Measurements from ENCODE around the gene ERCC1. TPM values are rescaled to one million over a fixed set of nuclear protein-coding genes. Genes with fewer than 3 reads are reported as not detected.

The ERCC1 gene
- total and polyA plus RNA-seq, 3 experiments from 2014 or later: 47.5 to 82.6 (median 75.7) TPM

DNA sequence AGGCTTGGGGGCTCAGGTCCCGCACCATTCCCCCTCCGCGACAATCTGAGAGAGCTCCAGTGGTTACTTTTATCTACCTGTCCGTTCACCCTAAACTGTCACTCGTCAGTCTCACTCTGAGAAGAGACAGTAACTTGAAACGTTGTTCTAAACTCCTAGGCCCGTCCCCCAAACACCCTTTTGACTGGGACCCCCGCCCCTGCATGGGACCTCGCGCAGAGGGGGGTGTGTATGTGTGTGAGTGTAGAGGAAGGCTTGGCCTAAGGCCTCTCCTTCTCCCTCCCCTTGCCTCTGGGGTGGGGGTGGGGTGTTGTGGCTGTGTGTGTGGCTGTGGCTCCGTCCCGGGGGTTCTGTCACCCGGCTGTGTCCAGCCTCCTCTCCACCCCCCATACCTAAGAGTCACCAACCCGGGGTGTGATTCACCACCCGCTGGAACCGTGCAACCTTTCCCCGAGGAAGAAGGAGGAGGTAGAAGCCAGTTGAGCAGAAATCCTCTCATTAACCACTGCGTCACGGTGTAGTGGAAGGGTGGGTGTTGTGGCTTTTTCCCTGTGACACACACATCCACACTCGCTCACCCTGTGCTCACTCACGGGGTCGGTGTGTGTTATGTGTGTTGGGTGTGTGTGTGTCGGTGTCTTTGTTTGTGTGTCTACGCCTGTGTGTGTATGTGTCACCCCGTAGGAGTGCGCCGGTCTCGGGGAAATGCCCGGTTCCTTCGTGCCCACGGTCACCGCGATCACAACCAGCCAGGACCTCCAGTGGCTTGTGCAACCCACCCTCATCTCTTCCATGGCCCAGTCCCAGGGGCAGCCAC is 46.4 kb upstream of the ERCC1 start:
- Histone ChIP-seq H3K4me3 (ENCODE audit: low read length) (peak overlapping the region; percentile 96), H3K27ac (ENCODE audit: low read depth, low read length) (peak overlapping the region; percentile 100), H3K9me3 (ENCODE audit: low read length) (no peaks in the 10 kb centered on the region), H3K27me3 (ENCODE audit: insufficient read depth, low read length, poor library complexity, severe bottlenecking) (no peaks in the 10 kb centered on the region), H3K4me1 (ENCODE audit: insufficient read depth, low read length) (peaks cover 22% of the 10 kb centered on the region), H3K36me3 (ENCODE audit: insufficient read depth, low read length) (no peaks in the 10 kb centered on the region)
- peaks cover 31 to 61% (median 37%) of the 10 kb centered on the region in 3 donors for H3K4me1 Mint-ChIP-seq
- ChIA-PET CTCF (interaction anchor here (0.8 to 16.7 kb wide), 7 partner anchors 8 to 171 kb away, joined by 3 to 455 read pairs (median 15); no protein-coding TSS in a partner anchor), POLR2A (interaction anchor here (0.6 to 3.6 kb wide), 8 partner anchors 8 to 580 kb away, joined by 3 to 45 read pairs (median 8); partner anchors contain the start of gene TOMM40)
- peak in 3 of 5 donors; percentile 67 to 81 (median 69) for DNase-seq
- peak overlapping the region; percentile 98 to 99 (median 99) for H3K27ac Mint-ChIP-seq
- peaks cover 4 to 63% of the 10 kb centered on the region in 2 donors for H3K27me3 Mint-ChIP-seq
- H3K9me3 Mint-ChIP-seq: peaks cover 0 to 9% (median 3%) of the 10 kb centered on the region in 5 donors
- peaks cover 5 to 49% (median 5%) of the 10 kb centered on the region in 3 donors for H3K36me3 Mint-ChIP-seq
- peak overlapping the region; percentile 93 to 99 (median 95) for H3K4me3 Mint-ChIP-seq

DNA sequence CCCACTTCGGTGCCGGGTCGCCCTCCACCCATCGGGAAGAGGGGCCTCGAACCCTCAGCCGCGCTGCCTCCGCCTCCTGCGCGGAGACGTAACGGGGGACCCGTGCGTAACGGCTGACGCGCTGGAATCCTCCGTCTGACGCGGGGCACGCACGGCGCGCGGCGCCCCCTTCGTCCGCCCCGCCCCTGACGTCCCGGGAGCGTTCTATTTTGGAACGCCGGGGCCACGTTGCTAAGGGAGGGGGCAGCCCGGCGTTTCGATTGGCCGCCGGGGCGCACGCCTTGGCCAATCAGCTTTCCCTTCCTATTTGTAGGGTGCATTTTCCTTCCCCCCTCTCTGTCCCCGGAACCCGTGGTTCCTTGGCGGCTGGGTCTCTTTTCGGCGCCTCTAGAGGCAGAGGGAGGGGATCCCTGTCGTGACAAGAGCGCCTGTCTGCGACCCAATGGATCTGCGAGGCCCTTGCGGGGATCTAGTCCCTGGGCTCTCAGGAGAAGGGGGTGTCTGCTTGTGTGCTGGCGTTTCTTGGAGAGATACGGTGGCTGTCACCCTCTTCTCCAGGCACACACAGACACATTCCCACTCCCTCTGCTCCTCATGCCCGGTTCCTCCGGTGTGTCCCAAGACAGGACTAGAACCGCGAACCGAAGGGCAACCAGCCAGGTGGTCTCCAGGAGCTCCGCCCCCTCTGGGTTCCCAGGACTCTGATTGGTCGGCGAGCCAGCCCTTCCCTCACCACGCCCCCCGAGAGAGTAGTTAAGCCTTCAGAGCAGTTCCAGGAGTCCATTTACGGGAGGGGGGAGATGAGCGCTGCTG is 45.6 kb upstream of the ERCC1 start:
- peak overlapping the region; percentile 100 for H3K27ac ChIP-seq (ENCODE audit: low read depth, low read length)
- H3K4me1 ChIP-seq (ENCODE audit: insufficient read depth, low read length): peaks cover 18% of the 10 kb centered on the region
- peak; percentile 78 to 98 (median 93) for DNase-seq
- no peaks in the 10 kb centered on the region for H3K36me3 ChIP-seq (ENCODE audit: insufficient read depth, low read length)
- Mint-ChIP-seq H3K4me3 (peak overlapping the region; percentile 93 to 99 (median 95)), H3K9me3 (peaks cover 0 to 6% (median 3%) of the 10 kb centered on the region in 5 donors), H3K27me3 (peaks cover 10 to 61% of the 10 kb centered on the region in 2 donors), H3K36me3 (peaks cover 3 to 48% (median 5%) of the 10 kb centered on the region in 3 donors), H3K27ac (peak overlapping the region; percentile 98 to 99 (median 99)), H3K4me1 (peaks cover 26 to 53% (median 29%) of the 10 kb centered on the region in 3 donors)
- H3K9me3 ChIP-seq (ENCODE audit: low read length): no peaks in the 10 kb centered on the region
- ChIA-PET POLR2A (interaction anchor here (0.6 to 3.6 kb wide), 12 partner anchors 8 to 579 kb away, joined by 3 to 45 read pairs (median 6); partner anchors contain the start of gene TOMM40), CTCF (interaction anchor here (0.8 to 16.7 kb wide), 9 partner anchors 9 to 172 kb away, joined by 3 to 455 read pairs (median 6); no protein-coding TSS in a partner anchor)
- H3K4me3 ChIP-seq (ENCODE audit: low read length): peak overlapping the region; percentile 96
- H3K27me3 ChIP-seq (ENCODE audit: insufficient read depth, low read length, poor library complexity, severe bottlenecking): no peaks in the 10 kb centered on the region

DNA sequence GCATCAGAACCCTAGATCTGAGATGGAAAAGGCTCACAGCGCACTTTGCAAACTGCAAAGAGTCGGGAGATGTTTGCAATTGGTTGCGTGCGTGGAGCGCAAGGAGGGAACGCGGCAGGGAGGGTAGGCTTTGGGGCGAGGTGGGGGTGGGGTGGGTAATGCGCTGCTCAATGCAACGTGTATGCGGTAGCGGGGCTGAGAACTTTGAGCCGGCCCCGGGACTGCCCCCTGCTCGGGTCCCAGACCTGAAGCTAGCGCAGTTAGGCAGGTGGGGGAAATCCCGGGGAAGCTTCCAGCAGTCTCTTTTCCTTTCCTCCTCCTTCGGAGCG is 45.0 kb upstream of the ERCC1 start:
- peak overlapping the region; percentile 100 for H3K27ac ChIP-seq (ENCODE audit: low read depth, low read length)
- peaks cover 0 to 6% (median 3%) of the 10 kb centered on the region in 5 donors for H3K9me3 Mint-ChIP-seq
- peak overlapping the region; percentile 98 to 99 (median 99) for H3K27ac Mint-ChIP-seq
- H3K4me1 ChIP-seq (ENCODE audit: insufficient read depth, low read length): peaks cover 18% of the 10 kb centered on the region
- POLR2A ChIA-PET: interaction anchor here (0.6 to 3.6 kb wide), 10 partner anchors 10 to 578 kb away, joined by 3 to 45 read pairs (median 6); partner anchors contain the start of gene TOMM40
- CTCF ChIA-PET: interaction anchor here (0.9 to 16.7 kb wide), 7 partner anchors 9 to 41 kb away, joined by 3 to 455 read pairs (median 15); no protein-coding TSS in a partner anchor
- no peaks in the 10 kb centered on the region for H3K27me3 ChIP-seq (ENCODE audit: insufficient read depth, low read length, poor library complexity, severe bottlenecking)
- peak overlapping the region; percentile 93 to 99 (median 95) for H3K4me3 Mint-ChIP-seq
- peaks cover 3 to 46% (median 5%) of the 10 kb centered on the region in 3 donors for H3K36me3 Mint-ChIP-seq
- DNase-seq: peak in 3 of 5 donors; percentile 60 to 90 (median 67)
- H3K36me3 ChIP-seq (ENCODE audit: insufficient read depth, low read length): no peaks in the 10 kb centered on the region
- H3K4me1 Mint-ChIP-seq: peaks cover 23 to 53% (median 29%) of the 10 kb centered on the region in 3 donors
- H3K4me3 ChIP-seq (ENCODE audit: low read length): peak overlapping the region; percentile 96
- peaks cover 10 to 56% of the 10 kb centered on the region in 2 donors for H3K27me3 Mint-ChIP-seq
- H3K9me3 ChIP-seq (ENCODE audit: low read length): no peaks in the 10 kb centered on the region

DNA sequence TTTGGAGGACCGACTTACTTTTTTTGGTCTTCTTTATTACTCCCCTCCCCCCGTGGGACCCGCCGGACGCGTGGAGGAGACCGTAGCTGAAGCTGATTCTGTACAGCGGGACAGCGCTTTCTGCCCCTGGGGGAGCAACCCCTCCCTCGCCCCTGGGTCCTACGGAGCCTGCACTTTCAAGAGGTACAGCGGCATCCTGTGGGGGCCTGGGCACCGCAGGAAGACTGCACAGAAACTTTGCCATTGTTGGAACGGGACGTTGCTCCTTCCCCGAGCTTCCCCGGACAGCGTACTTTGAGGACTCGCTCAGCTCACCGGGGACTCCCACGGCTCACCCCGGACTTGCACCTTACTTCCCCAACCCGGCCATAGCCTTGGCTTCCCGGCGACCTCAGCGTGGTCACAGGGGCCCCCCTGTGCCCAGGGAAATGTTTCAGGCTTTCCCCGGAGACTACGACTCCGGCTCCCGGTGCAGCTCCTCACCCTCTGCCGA is 44.5 kb upstream of the ERCC1 start:
- peak overlapping the region; percentile 98 to 99 (median 99) for H3K27ac Mint-ChIP-seq
- CTCF ChIA-PET: interaction anchor here (0.7 to 16.7 kb wide), 10 partner anchors 9 to 173 kb away, joined by 3 to 455 read pairs (median 7); no protein-coding TSS in a partner anchor

DNA sequence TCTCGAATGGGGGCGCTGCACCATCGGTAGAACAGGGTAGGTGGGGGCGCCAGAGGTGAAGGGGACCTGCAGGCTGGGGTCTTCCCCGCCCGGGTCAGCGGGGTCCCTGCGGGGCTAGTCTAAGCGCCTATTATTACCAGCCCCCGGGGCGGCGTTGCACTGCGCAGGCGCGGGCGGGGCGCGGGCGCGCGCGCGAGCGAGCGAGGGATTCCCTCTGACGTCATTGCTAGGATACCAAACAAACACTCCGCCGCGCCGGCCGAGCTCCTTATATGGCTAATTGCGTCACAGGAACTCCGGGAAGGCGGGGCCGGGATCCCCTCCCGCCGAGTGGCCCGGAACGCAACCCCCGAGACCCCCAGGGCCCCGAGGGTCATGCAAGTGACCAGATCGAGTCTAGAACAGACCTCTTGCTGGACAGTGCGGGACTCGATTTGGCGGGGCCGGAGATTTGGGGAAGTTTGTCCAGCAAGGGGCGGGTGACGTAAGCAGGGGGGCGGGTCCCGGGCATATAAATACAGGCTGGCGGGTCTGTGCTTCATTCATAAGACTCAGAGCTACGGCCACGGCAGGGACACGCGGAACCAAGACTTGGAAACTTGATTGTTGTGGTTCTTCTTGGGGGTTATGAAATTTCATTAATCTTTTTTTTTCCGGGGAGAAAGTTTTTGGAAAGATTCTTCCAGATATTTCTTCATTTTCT is 43.9 kb upstream of the ERCC1 start, which contains the start of gene FOSB:
Gene FOSB (plus strand): TSS at position 541 of the 703 bp plus-strand sequence. CDS start 591 bp downstream, outside the sequence.
- peak; percentile 93 to 99 (median 97) for DNase-seq
- ChIA-PET CTCF (interaction anchor here (0.7 to 16.7 kb wide), 11 partner anchors 9 to 174 kb away, joined by 3 to 455 read pairs (median 8); no protein-coding TSS in a partner anchor), POLR2A (interaction anchor here (0.7 to 3.6 kb wide), 7 partner anchors 11 to 43 kb away, joined by 3 to 45 read pairs (median 14); no protein-coding TSS in a partner anchor)
- H3K27me3 Mint-ChIP-seq: peaks cover 7 to 44% of the 10 kb centered on the region in 2 donors
- no peaks in the 10 kb centered on the region for H3K36me3 ChIP-seq (ENCODE audit: insufficient read depth, low read length)
- H3K9me3 ChIP-seq (ENCODE audit: low read length): no peaks in the 10 kb centered on the region
- H3K4me1 ChIP-seq (ENCODE audit: insufficient read depth, low read length): peaks cover 18% of the 10 kb centered on the region
- H3K4me3 ChIP-seq (ENCODE audit: low read length): peak within 1 kb of the TSS; percentile 96
- peaks cover 20 to 50% (median 25%) of the 10 kb centered on the region in 3 donors for H3K4me1 Mint-ChIP-seq
- H3K4me3 Mint-ChIP-seq: peak within 1 kb of the TSS; percentile 93 to 99 (median 95)
- H3K27me3 ChIP-seq (ENCODE audit: insufficient read depth, low read length, poor library complexity, severe bottlenecking): no peaks in the 10 kb centered on the region
- H3K27ac ChIP-seq (ENCODE audit: low read depth, low read length): peak within 1 kb of the TSS; percentile 100
- peaks cover under 1 to 38% (median 5%) of the 10 kb centered on the region in 3 donors for H3K36me3 Mint-ChIP-seq
- H3K27ac Mint-ChIP-seq: peak within 1 kb of the TSS; percentile 98 to 99 (median 99)
- H3K9me3 Mint-ChIP-seq: peaks cover 0 to 6% (median under 1%) of the 10 kb centered on the region in 5 donors

More for the DNA sequence above, 44.5 kb upstream of the ERCC1 start:
- H3K4me1 ChIP-seq (ENCODE audit: insufficient read depth, low read length): peaks cover 18% of the 10 kb centered on the region
- peak overlapping the region; percentile 93 to 99 (median 95) for H3K4me3 Mint-ChIP-seq
- peaks cover 0 to 6% (median 3%) of the 10 kb centered on the region in 5 donors for H3K9me3 Mint-ChIP-seq
- H3K27me3 Mint-ChIP-seq: peaks cover 10 to 50% of the 10 kb centered on the region in 2 donors
- peak overlapping the region; percentile 100 for H3K27ac ChIP-seq (ENCODE audit: low read depth, low read length)
- POLR2A ChIA-PET: interaction anchor here (0.7 to 3.6 kb wide), 8 partner anchors 10 to 44 kb away, joined by 3 to 45 read pairs (median 8); no protein-coding TSS in a partner anchor
- no peaks in the 10 kb centered on the region for H3K27me3 ChIP-seq (ENCODE audit: insufficient read depth, low read length, poor library complexity, severe bottlenecking)
- H3K4me1 Mint-ChIP-seq: peaks cover 23 to 53% (median 29%) of the 10 kb centered on the region in 3 donors
- peak in 1 of 5 donors; percentile 30 for DNase-seq
- H3K4me3 ChIP-seq (ENCODE audit: low read length): peak overlapping the region; percentile 96
- no peaks in the 10 kb centered on the region for H3K36me3 ChIP-seq (ENCODE audit: insufficient read depth, low read length)
- H3K9me3 ChIP-seq (ENCODE audit: low read length): no peaks in the 10 kb centered on the region
- peaks cover 3 to 42% (median 5%) of the 10 kb centered on the region in 3 donors for H3K36me3 Mint-ChIP-seq

DNA sequence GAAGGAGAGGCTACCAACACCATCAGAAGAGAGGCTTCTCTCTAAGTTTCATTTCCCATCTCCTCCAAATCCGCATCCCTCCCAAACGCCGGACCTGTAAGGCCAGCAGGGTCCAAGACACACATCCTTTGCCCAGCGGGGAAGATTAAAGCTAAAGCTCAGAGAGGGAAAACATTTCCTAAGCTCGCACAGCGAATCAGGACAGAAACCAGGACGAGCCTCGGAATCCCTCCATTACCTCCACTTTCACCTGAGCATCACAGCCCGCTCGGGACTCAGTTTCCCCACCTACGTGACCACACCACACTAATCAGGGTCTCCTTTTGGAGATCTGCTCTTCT is 43.4 kb upstream of the ERCC1 start:
- Mint-ChIP-seq H3K4me1 (peaks cover 20 to 47% (median 24%) of the 10 kb centered on the region in 3 donors), H3K27me3 (peaks cover 6 to 44% of the 10 kb centered on the region in 2 donors), H3K4me3 (peak overlapping the region; percentile 93 to 99 (median 95)), H3K27ac (peak overlapping the region; percentile 93 to 99 (median 99)), H3K9me3 (peaks cover 0 to 6% (median 0%) of the 10 kb centered on the region in 5 donors), H3K36me3 (peaks cover 0 to 33% (median 5%) of the 10 kb centered on the region in 3 donors)
- no peak for DNase-seq
- POLR2A ChIA-PET: interaction anchor here (0.6 to 3.6 kb wide), 7 partner anchors 10 to 1773 kb away, joined by 3 to 45 read pairs (median 14); no protein-coding TSS in a partner anchor
- CTCF ChIA-PET: interaction anchor here (1.2 to 16.7 kb wide), 9 partner anchors 8 to 174 kb away, joined by 3 to 455 read pairs (median 9); no protein-coding TSS in a partner anchor
- Histone ChIP-seq H3K36me3 (ENCODE audit: insufficient read depth, low read length) (no peaks in the 10 kb centered on the region), H3K27me3 (ENCODE audit: insufficient read depth, low read length, poor library complexity, severe bottlenecking) (no peaks in the 10 kb centered on the region), H3K9me3 (ENCODE audit: low read length) (no peaks in the 10 kb centered on the region), H3K4me3 (ENCODE audit: low read length) (peak overlapping the region; percentile 96), H3K27ac (ENCODE audit: low read depth, low read length) (peak overlapping the region; percentile 100), H3K4me1 (ENCODE audit: insufficient read depth, low read length) (peaks cover 18% of the 10 kb centered on the region)

Data from CD8-positive, alpha-beta memory T cell (primary cell).